GM12892 (cell line): Measurements from ENCODE around the gene RBPJL.
A peak's percentile ranks its signal among the peaks of the same experiment; 100 is the strongest.

Experiments used
- DNase-seq: peaks from one replicate; pipeline ENCODE4 v3.0.0; 2011; ENCODE audit not compliant: insufficient read length
- FAIRE-seq: peaks from 2 replicates; lab custom pipeline; 2011; peaks lifted over from hg19 to GRCh38; lab: Jason Lieb, UNC
- POLR2A ChIP-seq: IDR thresholded peaks from 2 replicates; pipeline ENCODE4 v1.6.1; 2011; ENCODE audit warnings: low read depth, low read length, control low read depth
- POLR2AphosphoS5 ChIP-seq: IDR thresholded peaks from 2 replicates; pipeline ENCODE4 v1.6.1; 2011; ENCODE audit warnings: low read depth, low read length, control low read depth
- TAF1 ChIP-seq: IDR thresholded peaks from 2 replicates; pipeline ENCODE4 v1.6.1; 2011; ENCODE audit warnings: low read depth, mild to moderate bottlenecking, control low read depth, low read length, borderline replicate concordance

The RBPJL gene

GRCh38 chr20:45311589-45312211 lies 5.1 kb downstream of the RBPJL start:
- TF ChIP-seq TAF1 (no peak), POLR2A (no peak), POLR2AphosphoS5 (no peak)
- DNase-seq (peak; percentile 87), FAIRE-seq (no peak)

GRCh38 chr20:45312241-45312640 lies 5.6 kb downstream of the RBPJL start:
- DNase-seq = no peak
- TF ChIP-seq POLR2A (no peak), POLR2AphosphoS5 (no peak)
- no peak for FAIRE-seq

- TF ChIP-seq POLR2AphosphoS5 (no peak), POLR2A (no peak), TAF1 (no peak)
- DNase-seq (no peak), FAIRE-seq (no peak)
These were observed 6.5 kb downstream of the RBPJL start for GRCh38 chr20:45313065-45313695.

- DNase-seq = no peak
- no peak for TF ChIP-seq TAF1
- no peak for TF ChIP-seq POLR2AphosphoS5
- no peak for TF ChIP-seq POLR2A
- FAIRE-seq = no peak
These were observed 7.3 kb downstream of the RBPJL start for GRCh38 chr20:45313943-45314342.

- FAIRE-seq = no peak
- no peak for TF ChIP-seq TAF1
- no peak for TF ChIP-seq POLR2AphosphoS5
- no peak for TF ChIP-seq POLR2A
- no peak for DNase-seq
These were observed 9.0 kb downstream of the RBPJL start for GRCh38 chr20:45315672-45316071.

- DNase-seq (no peak), FAIRE-seq (no peak)
- TF ChIP-seq TAF1 = no peak
- TF ChIP-seq POLR2A = no peak
- no peak for TF ChIP-seq POLR2AphosphoS5
These were observed 9.8 kb downstream of the RBPJL start for GRCh38 chr20:45316150-45317080.

GRCh38 chr20:45317826-45318225 lies 11.2 kb downstream of the RBPJL start:
- TF ChIP-seq POLR2AphosphoS5 (no peak), TAF1 (no peak), POLR2A (no peak)

GRCh38 chr20:45318386-45318939 lies 11.8 kb downstream of the RBPJL start:
- TF ChIP-seq POLR2AphosphoS5 = no peak
- TF ChIP-seq POLR2A = no peak
- TF ChIP-seq TAF1 = no peak
- FAIRE-seq (no peak), DNase-seq (no peak)

More at GRCh38 chr20:45317826-45318225, 11.2 kb downstream of the RBPJL start:
- FAIRE-seq (no peak), DNase-seq (no peak)

GRCh38 chr20:45318948-45319347 lies 12.3 kb downstream of the RBPJL start:
- DNase-seq = no peak
- no peak for FAIRE-seq
- TF ChIP-seq POLR2A = no peak
- no peak for TF ChIP-seq TAF1
- no peak for TF ChIP-seq POLR2AphosphoS5

GRCh38 chr20:45320948-45321595 lies 14.4 kb downstream of the RBPJL start:
- TF ChIP-seq POLR2AphosphoS5 (no peak), POLR2A (no peak), TAF1 (no peak)
- FAIRE-seq (no peak), DNase-seq (no peak)

GRCh38 chr20:45322952-45323383 lies 16.3 kb downstream of the RBPJL start:
- no peak for TF ChIP-seq POLR2A
- TF ChIP-seq POLR2AphosphoS5 = no peak
- no peak for TF ChIP-seq TAF1
- FAIRE-seq (no peak), DNase-seq (no peak)
